ENCODE results near the gene DAZL. TPM values are rescaled to one million over a fixed set of nuclear protein-coding genes. Genes with fewer than 3 reads are reported as not detected.

DAZL gene
- total RNA-seq, 1 donor from 2014 or later = not detected

GRCh38 chr3:16596352-16597032 lies 8.7 kb downstream of the DAZL start:
- intact Hi-C loops (cut with micrococcal nuclease) = loop anchor here (1.0 kb wide), 1 partner anchor 555 kb away; no protein-coding TSS in a partner anchor

GRCh38 chr3:16595778-16596177 lies 9.4 kb downstream of the DAZL start:
- intact Hi-C loops (cut with micrococcal nuclease) = loop anchor here (1.0 kb wide), 1 partner anchor 556 kb away; no protein-coding TSS in a partner anchor

- intact Hi-C loops (cut with micrococcal nuclease) = loop anchor here (1.0 kb wide), 1 partner anchor 8 kb away; no protein-coding TSS in a partner anchor
These were observed 15.2 kb downstream of the DAZL start for GRCh38 chr3:16589867-16590624.

- intact Hi-C loops (cut with micrococcal nuclease) = no loop called here
These were observed 16.1 kb downstream of the DAZL start for GRCh38 chr3:16589120-16589519.

- intact Hi-C loops (cut with micrococcal nuclease) = no loop called here
These were observed 17.6 kb downstream of the DAZL start for GRCh38 chr3:16587681-16588060.

- intact Hi-C loops (cut with micrococcal nuclease) = no loop called here
These were observed 18.1 kb downstream of the DAZL start for GRCh38 chr3:16587047-16587680.

GRCh38 chr3:16584880-16585279 lies 20.3 kb downstream of the DAZL start:
- intact Hi-C loops (cut with micrococcal nuclease) = no loop called here

GRCh38 chr3:16583551-16583950 lies 21.7 kb downstream of the DAZL start:
- intact Hi-C loops (cut with micrococcal nuclease) = no loop called here

GRCh38 chr3:16570113-16570512 lies 35.1 kb downstream of the DAZL start:
- intact Hi-C loops (cut with micrococcal nuclease) = no loop called here

- intact Hi-C loops (cut with micrococcal nuclease) = no loop called here
These were observed 36.7 kb downstream of the DAZL start for GRCh38 chr3:16568532-16568931.

GRCh38 chr3:16568115-16568514 lies 37.1 kb downstream of the DAZL start:
- intact Hi-C loops (cut with micrococcal nuclease) = no loop called here

GRCh38 chr3:16559653-16560365 lies 45.4 kb downstream of the DAZL start:
- intact Hi-C loops (cut with micrococcal nuclease) = no loop called here

GRCh38 chr3:16554126-16554525 lies 51.1 kb downstream of the DAZL start:
- intact Hi-C loops (cut with micrococcal nuclease) = no loop called here

GRCh38 chr3:16552757-16553156 lies 52.5 kb downstream of the DAZL start:
- intact Hi-C loops (cut with micrococcal nuclease) = no loop called here

GRCh38 chr3:16551342-16551976 lies 53.8 kb downstream of the DAZL start:
- intact Hi-C loops (cut with micrococcal nuclease) = loop anchor here (2.0 kb wide), 1 partner anchor 71 kb away; no protein-coding TSS in a partner anchor

GRCh38 chr3:16550676-16551341 lies 54.4 kb downstream of the DAZL start:
- intact Hi-C loops (cut with micrococcal nuclease) = loop anchor here (1.0 to 2.0 kb wide), 11 partner anchors 39 to 503 kb away; no protein-coding TSS in a partner anchor

GRCh38 chr3:16550305-16550675 lies 54.9 kb downstream of the DAZL start:
- intact Hi-C loops (cut with micrococcal nuclease) = loop anchor here (1.0 to 2.0 kb wide), 11 partner anchors 38 to 502 kb away; no protein-coding TSS in a partner anchor

GRCh38 chr3:16548721-16549120 lies 56.5 kb downstream of the DAZL start:
- intact Hi-C loops (cut with micrococcal nuclease) = no loop called here

GRCh38 chr3:16547561-16548357 lies 57.5 kb downstream of the DAZL start:
- intact Hi-C loops (cut with micrococcal nuclease) = no loop called here

Data from T-helper 1 cell treated with Interleukin-12 subunit alpha and Interleukin-12 subunit beta and Interleukin-4 antibody, amounts not matched to agents 30 ng/mL and 1 ng/mL, for 36 hours (primary cell).